ENCODE results near the gene KRT13. TPM values are rescaled to one million over a fixed set of nuclear protein-coding genes. Genes with fewer than 3 reads are reported as not detected.

The KRT13 gene
- total and polyA plus RNA-seq, 2 donors (not counting 1 experiment from before 2014, with no cell fraction given) = not detected

GRCh38 chr17:41511116-41511515 lies 5.7 kb upstream of the KRT13 start:
- peaks cover 23% of the 10 kb centered on the region for H3K27me3 Mint-ChIP-seq
- no peak overlapping the region for H3K4me2 ChIP-seq (replicated peaks; ENCODE audit: low read depth, low read length, poor library complexity, severe bottlenecking)
- no peak overlapping the region for H3K9ac ChIP-seq (ENCODE audit: low read length)
- H3K79me2 ChIP-seq (ENCODE audit: control insufficient read depth, insufficient read depth, low read length) = no peaks in the 10 kb centered on the region
- no peaks in the 10 kb centered on the region for H3K27me3 ChIP-seq (replicated peaks in 1 of 4; ENCODE audit: control extremely low read depth in 1 of 4, control insufficient read depth in 3 of 4, insufficient read depth in 4 of 4, low read length in 3 of 4)
- intact Hi-C loops (cut with micrococcal nuclease) = no loop called here
- ChIA-PET CTCF (no interaction called here), POLR2A (no interaction called here)
- H2AFZ ChIP-seq (ENCODE audit: insufficient read depth, low read depth, low read length, poor library complexity, severe bottlenecking) = no peak overlapping the region
- ATAC-seq (ENCODE audit: low read depth) = no peak
- no peaks in the 10 kb centered on the region for H3K9me3 Mint-ChIP-seq (ENCODE audit: insufficient read depth)
- no peak overlapping the region for H3K4me3 Mint-ChIP-seq
- H3K4me1 ChIP-seq (ENCODE audit: control insufficient read depth in 2 of 2, insufficient read depth in 2 of 2, low read length in 2 of 2) = peaks cover 0 to 2% of the 10 kb centered on the region in 2 donors
- H3K27ac ChIP-seq (ENCODE audit: low read length in 2 of 2) = no peak overlapping the region
- no peaks in the 10 kb centered on the region for H3K36me3 ChIP-seq (replicated peaks in 1 of 2; ENCODE audit: control extremely low read depth in 1 of 2, control insufficient read depth in 1 of 2, extremely low read depth in 1 of 2, insufficient read depth in 2 of 2, low read length in 1 of 2)
- TF ChIP-seq EZH2 (IDR thresholded peaks at IDR 0.05; ENCODE audit: borderline replicate concordance, insufficient read depth, low read depth, low read length, poor library complexity, severe bottlenecking) (no peak), CTCF (IDR thresholded peaks at IDR 0.05) (no peak)
- H3K27ac Mint-ChIP-seq = no peak overlapping the region
- H3K4me1 Mint-ChIP-seq = peaks cover 1% of the 10 kb centered on the region
- DNase-seq = no peak
- 93% methylated on average over 3 of the region's 4 CpGs for WGBS (ENCODE audit: insufficient coverage)
- H3K9me3 ChIP-seq (ENCODE audit: control extremely low read depth in 1 of 3, control insufficient read depth in 2 of 3, insufficient read depth in 1 of 3, low read length in 2 of 3) = no peaks in the 10 kb centered on the region
- H3K4me3 ChIP-seq (ENCODE audit: control extremely low read depth in 1 of 5, extremely low read depth in 1 of 5, insufficient read depth in 1 of 5, low read depth in 2 of 5, low read length in 4 of 5) = no peak overlapping the region
- H4K20me1 ChIP-seq (ENCODE audit: control insufficient read depth, insufficient read depth, low read length, poor library complexity, severe bottlenecking) = no peaks in the 10 kb centered on the region

GRCh38 chr17:41510251-41511065 lies 5.0 kb upstream of the KRT13 start:
- no peaks in the 10 kb centered on the region for H3K79me2 ChIP-seq (ENCODE audit: control insufficient read depth, insufficient read depth, low read length)
- CTCF ChIA-PET = no interaction called here
- no peaks in the 10 kb centered on the region for H3K9me3 ChIP-seq (ENCODE audit: control extremely low read depth in 1 of 3, control insufficient read depth in 2 of 3, insufficient read depth in 1 of 3, low read length in 2 of 3)
- no peak overlapping the region for H3K27ac Mint-ChIP-seq
- ATAC-seq (ENCODE audit: low read depth) = no peak
- no peak overlapping the region for H3K4me3 ChIP-seq (ENCODE audit: control extremely low read depth in 1 of 5, extremely low read depth in 1 of 5, insufficient read depth in 1 of 5, low read depth in 2 of 5, low read length in 4 of 5)
- DNase-seq = no peak
- no peak overlapping the region for H3K27ac ChIP-seq (ENCODE audit: low read length in 2 of 2)
- intact Hi-C loops (cut with micrococcal nuclease) = no loop called here
- H3K4me2 ChIP-seq (replicated peaks; ENCODE audit: low read depth, low read length, poor library complexity, severe bottlenecking) = no peak overlapping the region
- peaks cover 0 to 3% of the 10 kb centered on the region in 2 donors for H3K4me1 ChIP-seq (ENCODE audit: control insufficient read depth in 2 of 2, insufficient read depth in 2 of 2, low read length in 2 of 2)
- no peak for TF ChIP-seq CTCF (IDR thresholded peaks at IDR 0.05)
- TF ChIP-seq EZH2 (IDR thresholded peaks at IDR 0.05; ENCODE audit: borderline replicate concordance, insufficient read depth, low read depth, low read length, poor library complexity, severe bottlenecking) = no peak
- H3K9me3 Mint-ChIP-seq (ENCODE audit: insufficient read depth) = no peaks in the 10 kb centered on the region
- no peaks in the 10 kb centered on the region for H4K20me1 ChIP-seq (ENCODE audit: control insufficient read depth, insufficient read depth, low read length, poor library complexity, severe bottlenecking)
- POLR2A ChIA-PET = no interaction called here
- H3K4me3 Mint-ChIP-seq = no peak overlapping the region
- no peak overlapping the region for H2AFZ ChIP-seq (ENCODE audit: insufficient read depth, low read depth, low read length, poor library complexity, severe bottlenecking)
- H3K27me3 Mint-ChIP-seq = peaks cover 21% of the 10 kb centered on the region
- no peaks in the 10 kb centered on the region for H3K36me3 ChIP-seq (replicated peaks in 1 of 2; ENCODE audit: control extremely low read depth in 1 of 2, control insufficient read depth in 1 of 2, extremely low read depth in 1 of 2, insufficient read depth in 2 of 2, low read length in 1 of 2)
- no peak overlapping the region for H3K9ac ChIP-seq (ENCODE audit: low read length)
- 94% methylated on average over 4 of the region's 7 CpGs for WGBS (ENCODE audit: insufficient coverage)
- no peaks in the 10 kb centered on the region for H3K27me3 ChIP-seq (replicated peaks in 1 of 4; ENCODE audit: control extremely low read depth in 1 of 4, control insufficient read depth in 3 of 4, insufficient read depth in 4 of 4, low read length in 3 of 4)
- peaks cover 3% of the 10 kb centered on the region for H3K4me1 Mint-ChIP-seq

Data from B cell (primary cell).